ENCODE measurements around the gene EEF2.

The EEF2 gene

GRCh38 chr19:3979674-3980352 lies 5.5 kb downstream of the EEF2 start:
- Histone ChIP-seq H3K4me1 (ENCODE audit: control insufficient read depth in 5 of 5, insufficient read depth in 5 of 5, low read length in 5 of 5) (peaks cover 6 to 29% (median 23%) of the 10 kb centered on the region in 5 donors), H3K4me3 (ENCODE audit: low read depth in 1 of 5, low read length in 5 of 5) (no peak overlapping the region), H3K36me3 (ENCODE audit: control insufficient read depth in 5 of 5, insufficient read depth in 5 of 5, low read length in 5 of 5) (peaks cover 0 to 94% (median 86%) of the 10 kb centered on the region in 5 donors), H3K27me3 (ENCODE audit: control insufficient read depth in 5 of 5, insufficient read depth in 4 of 5, low read length in 5 of 5) (no peaks in the 10 kb centered on the region), H3K27ac (ENCODE audit: low read depth, low read length) (no peak overlapping the region), H3K9ac (ENCODE audit: low read length in 5 of 5) (no peak overlapping the region), H3K9me3 (ENCODE audit: control insufficient read depth in 5 of 5, low read length in 5 of 5) (no peaks in the 10 kb centered on the region)

GRCh38 chr19:3979289-3979673 lies 6.0 kb downstream of the EEF2 start:
- Histone ChIP-seq H3K9me3 (ENCODE audit: control insufficient read depth in 5 of 5, low read length in 5 of 5) (no peaks in the 10 kb centered on the region), H3K36me3 (ENCODE audit: control insufficient read depth in 5 of 5, insufficient read depth in 5 of 5, low read length in 5 of 5) (peaks cover 0 to 93% (median 86%) of the 10 kb centered on the region in 5 donors), H3K9ac (ENCODE audit: low read length in 5 of 5) (no peak overlapping the region), H3K27ac (ENCODE audit: low read depth, low read length) (no peak overlapping the region), H3K27me3 (ENCODE audit: control insufficient read depth in 5 of 5, insufficient read depth in 4 of 5, low read length in 5 of 5) (no peaks in the 10 kb centered on the region), H3K4me1 (ENCODE audit: control insufficient read depth in 5 of 5, insufficient read depth in 5 of 5, low read length in 5 of 5) (peaks cover 6 to 26% (median 19%) of the 10 kb centered on the region in 5 donors), H3K4me3 (ENCODE audit: low read depth in 1 of 5, low read length in 5 of 5) (no peak overlapping the region)

GRCh38 chr19:3978145-3978544 lies 7.1 kb downstream of the EEF2 start:
- Histone ChIP-seq H3K27me3 (ENCODE audit: control insufficient read depth in 5 of 5, insufficient read depth in 4 of 5, low read length in 5 of 5) (no peaks in the 10 kb centered on the region), H3K9me3 (ENCODE audit: control insufficient read depth in 5 of 5, low read length in 5 of 5) (no peaks in the 10 kb centered on the region), H3K36me3 (ENCODE audit: control insufficient read depth in 5 of 5, insufficient read depth in 5 of 5, low read length in 5 of 5) (peaks cover 0 to 82% (median 75%) of the 10 kb centered on the region in 5 donors), H3K9ac (ENCODE audit: low read length in 5 of 5) (no peak overlapping the region), H3K27ac (ENCODE audit: low read depth, low read length) (no peak overlapping the region), H3K4me1 (ENCODE audit: control insufficient read depth in 5 of 5, insufficient read depth in 5 of 5, low read length in 5 of 5) (peaks cover 0 to 15% (median 7%) of the 10 kb centered on the region in 5 donors), H3K4me3 (ENCODE audit: low read depth in 1 of 5, low read length in 5 of 5) (no peak overlapping the region)

- H3K9me3 ChIP-seq (ENCODE audit: control insufficient read depth in 5 of 5, low read length in 5 of 5): no peaks in the 10 kb centered on the region
- no peak overlapping the region for H3K4me3 ChIP-seq (ENCODE audit: low read depth in 1 of 5, low read length in 5 of 5)
- peaks cover 0 to 76% (median 69%) of the 10 kb centered on the region in 5 donors for H3K36me3 ChIP-seq (ENCODE audit: control insufficient read depth in 5 of 5, insufficient read depth in 5 of 5, low read length in 5 of 5)
- H3K27me3 ChIP-seq (ENCODE audit: control insufficient read depth in 5 of 5, insufficient read depth in 4 of 5, low read length in 5 of 5): no peaks in the 10 kb centered on the region
- H3K9ac ChIP-seq (ENCODE audit: low read length in 5 of 5): no peak overlapping the region
- H3K4me1 ChIP-seq (ENCODE audit: control insufficient read depth in 5 of 5, insufficient read depth in 5 of 5, low read length in 5 of 5): peaks cover 0 to 8% (median 2%) of the 10 kb centered on the region in 5 donors
- no peak overlapping the region for H3K27ac ChIP-seq (ENCODE audit: low read depth, low read length)
Measured at GRCh38 chr19:3977242-3978143, 7.8 kb downstream of the EEF2 start.

GRCh38 chr19:3976495-3977241 lies 8.6 kb downstream of the EEF2 start:
- Histone ChIP-seq H3K27ac (ENCODE audit: low read depth, low read length) (no peak overlapping the region), H3K4me1 (ENCODE audit: control insufficient read depth in 5 of 5, insufficient read depth in 5 of 5, low read length in 5 of 5) (peaks cover 0 to under 1% (median 0%) of the 10 kb centered on the region in 5 donors), H3K36me3 (ENCODE audit: control insufficient read depth in 5 of 5, insufficient read depth in 5 of 5, low read length in 5 of 5) (peaks cover 0 to 67% (median 61%) of the 10 kb centered on the region in 5 donors)

GRCh38 chr19:3975637-3976087 lies 9.6 kb downstream of the EEF2 start:
- H3K4me3 ChIP-seq (ENCODE audit: low read depth in 1 of 5, low read length in 5 of 5): no peak overlapping the region
- peaks cover 0 to 57% (median 50%) of the 10 kb centered on the region in 5 donors for H3K36me3 ChIP-seq (ENCODE audit: control insufficient read depth in 5 of 5, insufficient read depth in 5 of 5, low read length in 5 of 5)
- H3K9me3 ChIP-seq (ENCODE audit: control insufficient read depth in 5 of 5, low read length in 5 of 5): no peaks in the 10 kb centered on the region
- H3K27ac ChIP-seq (ENCODE audit: low read depth, low read length): peak overlapping the region; percentile 54
- no peak overlapping the region for H3K9ac ChIP-seq (ENCODE audit: low read length in 5 of 5)
- peaks cover 0 to 6% (median 3%) of the 10 kb centered on the region in 5 donors for H3K4me1 ChIP-seq (ENCODE audit: control insufficient read depth in 5 of 5, insufficient read depth in 5 of 5, low read length in 5 of 5)
- H3K27me3 ChIP-seq (ENCODE audit: control insufficient read depth in 5 of 5, insufficient read depth in 4 of 5, low read length in 5 of 5): no peaks in the 10 kb centered on the region

More at GRCh38 chr19:3976495-3977241, 8.6 kb downstream of the EEF2 start:
- Histone ChIP-seq H3K27me3 (ENCODE audit: control insufficient read depth in 5 of 5, insufficient read depth in 4 of 5, low read length in 5 of 5) (no peaks in the 10 kb centered on the region), H3K4me3 (ENCODE audit: low read depth in 1 of 5, low read length in 5 of 5) (no peak overlapping the region), H3K9me3 (ENCODE audit: control insufficient read depth in 5 of 5, low read length in 5 of 5) (no peaks in the 10 kb centered on the region), H3K9ac (ENCODE audit: low read length in 5 of 5) (no peak overlapping the region)

GRCh38 chr19:3975144-3975543 lies 10.1 kb downstream of the EEF2 start:
- Histone ChIP-seq H3K9ac (ENCODE audit: low read length in 5 of 5) (no peak overlapping the region), H3K4me1 (ENCODE audit: control insufficient read depth in 5 of 5, insufficient read depth in 5 of 5, low read length in 5 of 5) (peaks cover 0 to 11% (median 6%) of the 10 kb centered on the region in 5 donors), H3K27me3 (ENCODE audit: control insufficient read depth in 5 of 5, insufficient read depth in 4 of 5, low read length in 5 of 5) (no peaks in the 10 kb centered on the region), H3K9me3 (ENCODE audit: control insufficient read depth in 5 of 5, low read length in 5 of 5) (no peaks in the 10 kb centered on the region), H3K4me3 (ENCODE audit: low read depth in 1 of 5, low read length in 5 of 5) (no peak overlapping the region), H3K36me3 (ENCODE audit: control insufficient read depth in 5 of 5, insufficient read depth in 5 of 5, low read length in 5 of 5) (peaks cover 0 to 52% (median 45%) of the 10 kb centered on the region in 5 donors), H3K27ac (ENCODE audit: low read depth, low read length) (no peak overlapping the region)

GRCh38 chr19:3970808-3971598 lies 14.3 kb downstream of the EEF2 start, which contains the start of gene DAPK3:
DAPK3 (minus strand) TSS chr19:3971099; CDS start chr19:3969735, 1,364 bp downstream.
- no peaks in the 10 kb centered on the region for H3K9me3 ChIP-seq (ENCODE audit: control insufficient read depth in 5 of 5, low read length in 5 of 5)
- peak within 1 kb of the TSS; percentile 81 to 95 (median 91) for H3K9ac ChIP-seq (ENCODE audit: low read length in 5 of 5)
- H3K36me3 ChIP-seq (ENCODE audit: control insufficient read depth in 5 of 5, insufficient read depth in 5 of 5, low read length in 5 of 5): peaks cover 0 to 29% (median 21%) of the 10 kb centered on the region in 5 donors
- no peaks in the 10 kb centered on the region for H3K27me3 ChIP-seq (ENCODE audit: control insufficient read depth in 5 of 5, insufficient read depth in 4 of 5, low read length in 5 of 5)
- peak within 1 kb of the TSS; percentile 73 to 89 (median 86) for H3K4me3 ChIP-seq (ENCODE audit: low read depth in 1 of 5, low read length in 5 of 5)
- H3K4me1 ChIP-seq (ENCODE audit: control insufficient read depth in 5 of 5, insufficient read depth in 5 of 5, low read length in 5 of 5): peaks cover 9 to 42% (median 34%) of the 10 kb centered on the region in 5 donors
- peak within 1 kb of the TSS; percentile 90 for H3K27ac ChIP-seq (ENCODE audit: low read depth, low read length)

GRCh38 chr19:3970313-3970807 lies 14.9 kb downstream of the EEF2 start:
- H3K4me3 ChIP-seq (ENCODE audit: low read depth in 1 of 5, low read length in 5 of 5): peak overlapping the region; percentile 73 to 89 (median 86)
- peaks cover 9 to 45% (median 34%) of the 10 kb centered on the region in 5 donors for H3K4me1 ChIP-seq (ENCODE audit: control insufficient read depth in 5 of 5, insufficient read depth in 5 of 5, low read length in 5 of 5)
- H3K36me3 ChIP-seq (ENCODE audit: control insufficient read depth in 5 of 5, insufficient read depth in 5 of 5, low read length in 5 of 5): peaks cover 0 to 29% (median 19%) of the 10 kb centered on the region in 5 donors
- H3K27me3 ChIP-seq (ENCODE audit: control insufficient read depth in 5 of 5, insufficient read depth in 4 of 5, low read length in 5 of 5): no peaks in the 10 kb centered on the region
- H3K9me3 ChIP-seq (ENCODE audit: control insufficient read depth in 5 of 5, low read length in 5 of 5): no peaks in the 10 kb centered on the region
- peak overlapping the region; percentile 90 for H3K27ac ChIP-seq (ENCODE audit: low read depth, low read length)
- H3K9ac ChIP-seq (ENCODE audit: low read length in 5 of 5): peak overlapping the region; percentile 81 to 95 (median 91)
